Measurements from ENCODE around the gene SAMD4A. TPM values are rescaled to one million over a fixed set of nuclear protein-coding genes. Genes with fewer than 3 reads are reported as not detected.

The SAMD4A gene
- total and polyA plus RNA-seq, 8 donors, result 4.5 to 40.5 (median 8.0) TPM

DNA sequence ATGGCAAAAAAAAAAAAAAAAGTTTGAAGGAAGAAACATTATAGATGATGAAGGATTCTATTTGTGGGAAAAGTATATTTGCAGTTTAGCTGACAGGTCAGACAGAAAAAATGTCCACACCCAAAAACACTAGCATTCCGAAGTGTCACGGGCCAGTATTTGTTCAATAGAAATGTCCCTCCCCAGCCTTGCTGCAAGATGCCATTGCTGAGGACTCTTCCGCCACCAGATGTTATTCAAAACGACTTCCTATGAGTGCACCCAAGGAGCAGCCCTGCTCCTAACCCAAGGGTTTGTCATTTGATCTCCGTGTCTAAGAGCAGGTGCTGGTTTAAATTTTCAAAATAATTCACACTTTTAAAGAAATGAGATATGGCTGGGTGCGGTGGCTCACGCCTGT, 172.6 kb downstream of the SAMD4A start:
- TF ChIP-seq, protein P1, sequence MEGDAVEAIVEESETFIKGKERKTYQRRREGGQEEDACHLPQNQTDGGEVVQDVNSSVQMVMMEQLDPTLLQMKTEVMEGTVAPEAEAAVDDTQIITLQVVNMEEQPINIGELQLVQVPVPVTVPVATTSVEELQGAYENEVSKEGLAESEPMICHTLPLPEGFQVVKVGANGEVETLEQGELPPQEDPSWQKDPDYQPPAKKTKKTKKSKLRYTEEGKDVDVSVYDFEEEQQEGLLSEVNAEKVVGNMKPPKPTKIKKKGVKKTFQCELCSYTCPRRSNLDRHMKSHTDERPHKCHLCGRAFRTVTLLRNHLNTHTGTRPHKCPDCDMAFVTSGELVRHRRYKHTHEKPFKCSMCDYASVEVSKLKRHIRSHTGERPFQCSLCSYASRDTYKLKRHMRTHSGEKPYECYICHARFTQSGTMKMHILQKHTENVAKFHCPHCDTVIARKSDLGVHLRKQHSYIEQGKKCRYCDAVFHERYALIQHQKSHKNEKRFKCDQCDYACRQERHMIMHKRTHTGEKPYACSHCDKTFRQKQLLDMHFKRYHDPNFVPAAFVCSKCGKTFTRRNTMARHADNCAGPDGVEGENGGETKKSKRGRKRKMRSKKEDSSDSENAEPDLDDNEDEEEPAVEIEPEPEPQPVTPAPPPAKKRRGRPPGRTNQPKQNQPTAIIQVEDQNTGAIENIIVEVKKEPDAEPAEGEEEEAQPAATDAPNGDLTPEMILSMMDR (IDR thresholded peaks at IDR 0.05), result no peak
- H3K9me3 ChIP-seq, result no peaks in the 10 kb centered on the region
- H3K27me3 ChIP-seq, result no peaks in the 10 kb centered on the region
- peak; percentile 50 for ATAC-seq
- no peak overlapping the region for H3K4me3 ChIP-seq
- H3K4me1 ChIP-seq, result no peaks in the 10 kb centered on the region
- H3K27ac ChIP-seq, result no peak overlapping the region
- no peaks in the 10 kb centered on the region for H3K36me3 ChIP-seq
- intact Hi-C loops (cut with DNase I), result no loop called here
- DNase-seq, result no peak

DNA sequence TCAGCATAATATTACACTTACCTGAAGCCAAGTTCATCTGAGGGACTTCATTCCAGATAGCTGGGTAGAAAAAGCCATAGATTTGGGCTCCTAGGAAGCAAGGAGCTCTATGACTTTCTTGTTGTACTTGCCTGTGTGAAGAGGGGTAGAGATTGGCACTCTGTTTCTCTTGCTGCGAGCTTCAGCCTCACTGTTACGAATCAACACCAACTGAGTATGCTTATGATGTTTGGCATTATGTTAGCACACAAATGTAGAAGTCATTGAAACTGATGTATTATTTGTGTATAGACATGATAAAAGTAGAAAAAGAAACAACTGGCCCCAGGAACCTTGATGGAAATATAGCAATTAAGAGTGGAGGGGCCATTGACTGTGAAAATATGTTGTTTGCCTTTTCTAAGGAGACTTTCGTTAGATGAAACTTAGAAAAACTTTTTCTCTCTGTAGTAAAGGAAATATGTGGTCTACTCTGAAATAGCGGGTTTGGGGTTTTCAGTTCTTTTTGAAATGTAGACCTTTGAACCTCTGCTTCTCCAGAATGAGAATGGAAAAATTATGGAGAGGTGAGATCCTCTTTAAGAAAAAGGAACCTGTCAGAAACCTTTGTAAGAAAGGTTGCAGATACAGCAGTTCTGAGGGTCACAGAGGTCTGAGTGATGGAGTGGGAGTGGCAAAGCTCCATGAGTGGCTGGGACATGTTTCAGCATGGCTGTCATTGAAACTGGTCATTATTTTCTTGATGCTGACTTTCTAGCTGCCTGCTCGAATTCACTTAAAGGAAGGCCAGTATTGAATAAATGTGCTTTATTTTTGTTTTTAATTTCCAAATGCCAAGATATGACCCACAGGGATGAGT, 175.8 kb downstream of the SAMD4A start:
- DNase-seq, result no peak
- no peaks in the 10 kb centered on the region for H3K27me3 ChIP-seq
- intact Hi-C loops (cut with DNase I), result no loop called here
- ATAC-seq, result no peak
- H3K36me3 ChIP-seq, result no peaks in the 10 kb centered on the region
- TF ChIP-seq, protein P1 (IDR thresholded peaks at IDR 0.05), result no peak
- H3K4me1 ChIP-seq, result no peaks in the 10 kb centered on the region
- H3K9me3 ChIP-seq, result no peaks in the 10 kb centered on the region
- H3K4me3 ChIP-seq, result no peak overlapping the region
- H3K27ac ChIP-seq, result no peak overlapping the region

DNA sequence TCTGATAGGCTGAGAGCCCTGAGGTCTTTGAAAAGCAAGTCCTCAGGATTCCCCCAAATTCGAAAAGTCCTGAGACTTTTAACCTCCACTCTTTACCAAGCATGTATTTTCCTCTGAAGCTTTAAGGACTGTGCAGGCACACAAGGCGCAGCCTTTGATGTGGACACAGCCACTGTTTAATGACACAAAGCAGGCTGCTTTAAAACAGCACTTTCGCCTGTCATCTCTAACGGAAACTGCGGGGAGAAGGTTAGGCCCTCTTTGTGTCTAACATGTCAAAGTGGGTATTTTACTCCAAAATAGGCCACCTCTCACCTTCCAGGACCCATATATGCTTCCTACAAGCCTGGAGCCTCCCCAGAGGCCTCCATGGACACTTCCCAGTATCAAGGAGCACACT, 176.5 kb downstream of the SAMD4A start:
- Histone ChIP-seq H3K4me3 (no peak overlapping the region), H3K9me3 (no peaks in the 10 kb centered on the region), H3K36me3 (no peaks in the 10 kb centered on the region), H3K4me1 (no peaks in the 10 kb centered on the region), H3K27me3 (no peaks in the 10 kb centered on the region), H3K27ac (no peak overlapping the region)
- intact Hi-C loops (cut with DNase I), result no loop called here
- ATAC-seq (no peak), DNase-seq (no peak)
- TF ChIP-seq, protein P1 (IDR thresholded peaks at IDR 0.05), result no peak

DNA sequence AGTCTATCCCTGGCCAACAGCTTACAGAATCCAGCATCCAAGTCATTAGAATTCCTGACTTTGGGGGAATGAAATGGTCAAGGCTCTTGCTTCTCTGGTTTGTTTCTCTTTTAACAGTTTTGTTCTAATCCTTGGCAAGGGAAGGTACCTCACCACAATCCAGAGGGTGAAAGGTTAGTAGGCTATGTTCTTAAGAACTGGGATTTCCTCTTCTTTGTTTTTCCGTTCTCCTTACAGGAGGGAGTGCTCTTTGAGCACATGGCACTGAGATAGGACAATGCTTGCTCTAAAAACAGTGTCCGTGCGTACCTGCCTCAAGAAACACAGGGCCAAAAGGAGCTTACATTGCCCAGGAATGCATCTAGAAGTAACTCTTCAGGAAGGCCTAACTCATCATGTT, 179.1 kb downstream of the SAMD4A start:
- intact Hi-C loops (cut with DNase I), result no loop called here
- ATAC-seq (no peak), DNase-seq (no peak)
- TF ChIP-seq, protein P1 (IDR thresholded peaks at IDR 0.05), result no peak
- no peaks in the 10 kb centered on the region for H3K27me3 ChIP-seq
- H3K27ac ChIP-seq, result no peak overlapping the region
- H3K36me3 ChIP-seq, result no peaks in the 10 kb centered on the region
- no peaks in the 10 kb centered on the region for H3K4me1 ChIP-seq
- no peak overlapping the region for H3K4me3 ChIP-seq
- H3K9me3 ChIP-seq, result no peaks in the 10 kb centered on the region

DNA sequence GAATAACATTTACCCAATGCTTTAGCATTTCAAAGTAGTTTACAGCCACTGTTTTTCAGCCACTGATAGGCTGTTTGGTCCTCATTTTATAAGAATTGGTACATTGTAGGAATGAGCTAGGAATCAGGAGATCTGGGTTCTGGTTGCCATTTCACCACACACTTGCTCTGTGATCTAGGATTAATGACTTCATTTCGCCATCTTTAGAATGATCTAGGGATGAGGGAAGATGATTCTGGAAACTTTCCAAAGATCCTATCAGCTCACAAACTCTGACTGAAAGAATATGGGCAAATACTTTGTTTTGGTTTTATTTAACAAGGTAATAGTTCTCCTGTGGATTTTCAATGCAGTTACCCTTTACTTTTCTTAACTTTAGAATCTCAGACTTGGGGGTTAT, 180.7 kb downstream of the SAMD4A start:
- H3K9me3 ChIP-seq, result no peaks in the 10 kb centered on the region
- no peak for ATAC-seq
- no peaks in the 10 kb centered on the region for H3K27me3 ChIP-seq
- peaks cover 0 to 11% of the 10 kb centered on the region in 2 donors for H3K36me3 ChIP-seq
- TF ChIP-seq, protein P1 (IDR thresholded peaks at IDR 0.05), result no peak
- H3K27ac ChIP-seq, result no peak overlapping the region
- H3K4me3 ChIP-seq, result no peak overlapping the region
- no peaks in the 10 kb centered on the region for H3K4me1 ChIP-seq
- intact Hi-C loops (cut with DNase I), result no loop called here
- no peak for DNase-seq

All from left lung (tissue), 10 donors.